SK-N-SH (cell line): Measurements from ENCODE around the gene MRGPRE. TPM values are rescaled to one million over a fixed set of nuclear protein-coding genes. Genes with fewer than 3 reads are reported as not detected.

Experiments
- CTCF ChIA-PET: fragments of 300-600, 350-600 bp; formaldehyde crosslinking; extraction: SDS; loops from one replicate; lab custom pipeline; 2021; lab: Yijun Ruan, JAX
- POLR2A ChIA-PET: fragments of 350-600 bp; sonication (Branson Sonifier 250); formaldehyde crosslinking; extraction: SDS; loops from one replicate; lab custom pipeline; 2020; ENCODE audit warnings: antibody characterized with exemption, inconsistent platforms; lab: Yijun Ruan, JAX
- DNase-seq: peaks from one replicate; pipeline ENCODE4 v3.0.0; 2012
- H2AFZ ChIP-seq: fragments of 200-600 bp; sonication (generic); 2 replicates; pipeline ENCODE4 v1.8.1; 2016; ENCODE audit warnings: antibody characterized with exemption, mild to moderate bottlenecking, low read depth
- H3F3A ChIP-seq: fragments of 200-600 bp; sonication (generic); replicated peaks from 2 replicates; pipeline ENCODE3; 2016; ENCODE audit warnings: antibody characterized with exemption, mild to moderate bottlenecking; ENCODE audit not compliant: insufficient read depth
- H3K27ac ChIP-seq, 2 experiments: fragments of 200-500 bp in 1 of 2; fragments of 200-600 bp in 1 of 2; sonication (Bioruptor generic) in 1 of 2; sonication (generic), shearing (Covaris generic) in 1 of 2; 2 replicates each; pipeline versions ENCODE4 v1.5.1 to v1.6.1; 2014 to 2016; ENCODE audit warnings: low read depth in 2 of 2, inconsistent platforms in 1 of 2, low read length in 1 of 2, mild to moderate bottlenecking in 1 of 2, mixed read lengths in 1 of 2
- H3K27me3 ChIP-seq: fragments of 200-600 bp; sonication (generic), shearing (Covaris generic); 2 replicates; pipeline ENCODE4 v1.6.1; 2016; ENCODE audit warnings: mixed run types; ENCODE audit not compliant: insufficient read depth
- H3K36me3 ChIP-seq, 2 experiments: fragments of 200-500 bp in 1 of 2; fragments of 200-600 bp in 1 of 2; sonication (Bioruptor generic) in 1 of 2; sonication (generic) in 1 of 2; replicated peaks in 1 of 2; 2 replicates each; pipeline versions ENCODE3 to v1.5.1; 2014 to 2016; ENCODE audit warnings: low read length in 1 of 2, mild to moderate bottlenecking in 1 of 2; ENCODE audit not compliant: insufficient read depth in 2 of 2, control insufficient read depth in 1 of 2
- H3K4me1 ChIP-seq, 2 experiments: fragments of 200-500 bp in 1 of 2; fragments of 200-600 bp in 1 of 2; sonication (Bioruptor generic) in 1 of 2; sonication (generic), shearing (Covaris generic) in 1 of 2; 2 replicates each; pipeline versions ENCODE4 v1.5.1 to v1.6.1; 2014 to 2016; ENCODE audit warnings: low read depth in 1 of 2, low read length in 1 of 2, mixed run types in 1 of 2; ENCODE audit not compliant: insufficient read depth in 2 of 2, control insufficient read depth in 1 of 2
- H3K4me2 ChIP-seq: fragments of 200-600 bp; sonication (generic), shearing (Covaris generic); 2 replicates; pipeline ENCODE4 v1.6.1; 2017; ENCODE audit warnings: mixed run types
- H3K4me3 ChIP-seq, 2 experiments: fragments of 200-500 bp in 1 of 2; fragments of 200-600 bp in 1 of 2; sonication (Bioruptor generic) in 1 of 2; sonication (generic), shearing (Covaris generic) in 1 of 2; 2 replicates each; pipeline versions ENCODE4 v1.5.1 to v1.8.1; 2014 to 2016; ENCODE audit warnings: low read depth in 2 of 2, inconsistent platforms in 1 of 2, low read length in 1 of 2, mild to moderate bottlenecking in 1 of 2, mixed read lengths in 1 of 2, moderate library complexity in 1 of 2
- H3K79me2 ChIP-seq: fragments of 200-600 bp; sonication (generic); 2 replicates; pipeline ENCODE4 v1.8.1; 2017; ENCODE audit warnings: mild to moderate bottlenecking; ENCODE audit not compliant: insufficient read depth
- H3K9ac ChIP-seq: fragments of 200-600 bp; sonication (generic); 2 replicates; pipeline ENCODE4 v1.6.1; 2017; ENCODE audit warnings: mixed run types
- H3K9me2 ChIP-seq: fragments of 200-600 bp; sonication (generic); 2 replicates; pipeline ENCODE4 v1.6.1; 2017; ENCODE audit warnings: mixed run types
- H3K9me3 ChIP-seq: fragments of 200-600 bp; sonication (generic); 2 replicates; pipeline ENCODE4 v1.6.1; 2017; ENCODE audit warnings: mixed run types, mild to moderate bottlenecking, moderate library complexity
- H4K20me1 ChIP-seq: fragments of 200-600 bp; sonication (generic); 2 replicates; pipeline ENCODE4 v1.6.1; 2017; ENCODE audit warnings: mild to moderate bottlenecking, mixed run types; ENCODE audit not compliant: insufficient read depth
- CHD2 ChIP-seq: fragments of 150-350 bp; IDR thresholded peaks from 2 replicates; pipeline ENCODE4 v1.6.1; 2018; ENCODE audit warnings: low read length; ENCODE audit not compliant: partially characterized antibody
- ELF1 ChIP-seq: IDR thresholded peaks from 2 replicates; pipeline ENCODE4 v1.4.0; 2012
- EP300 ChIP-seq, 2 experiments: IDR thresholded peaks; 2 replicates each; pipeline versions ENCODE4 v1.4.0 to v1.6.1; 2012; ENCODE audit warnings: borderline replicate concordance in 1 of 2, low read depth in 1 of 2, low read length in 1 of 2
- FOXM1 ChIP-seq: IDR thresholded peaks from 2 replicates; pipeline ENCODE4 v1.4.0; 2012; ENCODE audit warnings: low read depth, mild to moderate bottlenecking
- JUND ChIP-seq: IDR thresholded peaks from 2 replicates; pipeline ENCODE4 v1.4.0; 2012
- NFIC ChIP-seq: IDR thresholded peaks from 2 replicates; pipeline ENCODE4 v1.4.0; 2012; ENCODE audit warnings: borderline replicate concordance
- NRF1 ChIP-seq: IDR thresholded peaks from 2 replicates; pipeline ENCODE4 v1.6.1; 2012; ENCODE audit warnings: low read depth, mild to moderate bottlenecking, low read length
- POLR2AphosphoS5 ChIP-seq: IDR thresholded peaks from 2 replicates; pipeline ENCODE4 v1.6.1; 2012; ENCODE audit warnings: low read depth, low read length
- SIN3A ChIP-seq: IDR thresholded peaks from 2 replicates; pipeline ENCODE4 v1.6.1; 2012; ENCODE audit warnings: low read depth, mild to moderate bottlenecking, low read length, moderate library complexity, borderline replicate concordance
- TAF1 ChIP-seq: IDR thresholded peaks from 2 replicates; pipeline ENCODE4 v1.6.1; 2012; ENCODE audit warnings: low read depth, mild to moderate bottlenecking, low read length, moderate library complexity, borderline replicate concordance
- YY1 ChIP-seq: IDR thresholded peaks from 2 replicates; pipeline ENCODE4 v1.4.0; 2012; ENCODE audit warnings: low read depth, mild to moderate bottlenecking
- WGBS: methylation state at CpG from one replicate; pipeline ENCODE4 v1.1.6; 2017; ENCODE audit warnings: low lambda C conversion rate; 5-methylcytosine and 5-hydroxymethylcytosine counted together
- polyA plus RNA-seq, 3 experiments: library from polyadenylated mRNA; depleted of rRNA; stranded (reverse); fragments of >200 nt; gene quantifications; 2 replicates each; pipeline ENCODE4 v1.2.3, GENCODE V29; 2012
- TF ChIP-seq, protein P1 (sequence below): IDR thresholded peaks from 2 replicates; pipeline ENCODE4 v1.4.0; 2012; ENCODE audit warnings: low read depth
- TF ChIP-seq, protein P2 (sequence below): IDR thresholded peaks from 2 replicates; pipeline ENCODE4 v1.4.0; 2012; ENCODE audit warnings: low read depth, borderline replicate concordance
- TF ChIP-seq, protein P3 (sequence below): IDR thresholded peaks from 2 replicates; pipeline ENCODE4; 2012
- TF ChIP-seq, protein P4 (sequence below): fragments of 150-350 bp; IDR thresholded peaks from 2 replicates; pipeline ENCODE4 v1.6.1; 2016; ENCODE audit warnings: mild to moderate bottlenecking, low read depth, low read length
- TF ChIP-seq, protein P5 (sequence below): IDR thresholded peaks from 2 replicates; pipeline ENCODE4 v1.4.0; 2012; ENCODE audit warnings: low read depth, borderline replicate concordance
- TF ChIP-seq, protein P6 (sequence below): fragments of 150-350 bp; IDR thresholded peaks from 2 replicates; pipeline ENCODE4 v1.6.1; 2017; ENCODE audit warnings: antibody characterized with exemption, low read length, low read depth, borderline replicate concordance

Gene MRGPRE
- polyA plus RNA-seq, 1 of the 3 experiments (the other 2 are of a cell fraction): not detected

DNA sequence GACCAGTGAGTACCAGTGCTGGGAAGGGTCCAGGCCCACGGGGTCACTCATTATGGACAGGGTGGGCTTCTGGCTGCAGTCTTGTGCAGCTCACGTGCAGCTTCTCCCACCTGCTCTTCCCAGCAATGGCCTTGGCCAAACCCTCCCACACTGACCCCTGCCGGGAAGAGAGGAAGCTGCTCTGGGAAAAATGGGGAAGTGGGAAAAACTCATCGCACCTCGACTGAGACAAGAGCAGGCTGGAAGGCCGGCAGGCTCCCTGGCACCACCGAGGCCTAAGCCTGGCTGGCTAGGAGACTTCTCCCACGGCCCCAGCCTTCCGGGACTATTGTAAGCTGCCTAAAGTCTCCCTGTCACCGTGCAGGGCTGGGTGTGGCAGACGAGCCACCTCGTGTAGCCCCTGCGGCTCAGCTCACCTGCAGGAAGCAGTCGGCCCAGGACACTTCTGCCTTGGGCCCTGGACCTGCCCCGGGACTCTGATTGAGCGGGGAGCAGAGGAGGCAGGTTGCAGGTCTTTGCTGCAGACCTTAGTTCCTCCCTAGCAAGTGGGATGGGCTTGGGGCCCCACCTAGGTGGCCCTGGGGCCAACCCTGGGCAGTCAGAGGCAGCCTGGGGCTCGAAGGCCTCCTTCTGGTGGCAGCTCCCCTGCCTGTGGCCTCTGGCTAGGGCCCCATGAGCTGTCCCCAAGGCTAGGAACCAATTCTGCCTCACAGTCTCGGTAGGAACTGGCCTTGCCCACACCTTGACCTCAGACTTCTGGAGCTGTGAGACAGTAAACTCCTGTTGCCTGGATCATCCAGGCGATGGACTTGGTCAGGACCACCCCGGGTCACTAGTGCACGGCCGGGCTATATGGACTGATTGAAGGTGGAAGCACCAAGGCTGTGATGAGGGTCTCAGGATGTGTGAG lies 36.7 kb downstream of the MRGPRE start:
- H3F3A ChIP-seq: no peaks in the 10 kb centered on the region
- TF ChIP-seq YY1: no peak
- TF ChIP-seq SIN3A: no peak
- no peak for TF ChIP-seq TAF1
- TF ChIP-seq EP300 (IDR thresholded peaks at IDR 0.05; ENCODE audit: borderline replicate concordance in 1 of 2, low read depth in 1 of 2, low read length in 1 of 2): no peak
- TF ChIP-seq, protein P1, sequence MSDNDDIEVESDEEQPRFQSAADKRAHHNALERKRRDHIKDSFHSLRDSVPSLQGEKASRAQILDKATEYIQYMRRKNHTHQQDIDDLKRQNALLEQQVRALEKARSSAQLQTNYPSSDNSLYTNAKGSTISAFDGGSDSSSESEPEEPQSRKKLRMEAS: no peak
- TF ChIP-seq, protein P2, sequence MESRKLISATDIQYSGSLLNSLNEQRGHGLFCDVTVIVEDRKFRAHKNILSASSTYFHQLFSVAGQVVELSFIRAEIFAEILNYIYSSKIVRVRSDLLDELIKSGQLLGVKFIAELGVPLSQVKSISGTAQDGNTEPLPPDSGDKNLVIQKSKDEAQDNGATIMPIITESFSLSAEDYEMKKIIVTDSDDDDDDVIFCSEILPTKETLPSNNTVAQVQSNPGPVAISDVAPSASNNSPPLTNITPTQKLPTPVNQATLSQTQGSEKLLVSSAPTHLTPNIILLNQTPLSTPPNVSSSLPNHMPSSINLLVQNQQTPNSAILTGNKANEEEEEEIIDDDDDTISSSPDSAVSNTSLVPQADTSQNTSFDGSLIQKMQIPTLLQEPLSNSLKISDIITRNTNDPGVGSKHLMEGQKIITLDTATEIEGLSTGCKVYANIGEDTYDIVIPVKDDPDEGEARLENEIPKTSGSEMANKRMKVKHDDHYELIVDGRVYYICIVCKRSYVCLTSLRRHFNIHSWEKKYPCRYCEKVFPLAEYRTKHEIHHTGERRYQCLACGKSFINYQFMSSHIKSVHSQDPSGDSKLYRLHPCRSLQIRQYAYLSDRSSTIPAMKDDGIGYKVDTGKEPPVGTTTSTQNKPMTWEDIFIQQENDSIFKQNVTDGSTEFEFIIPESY: no peak
- TF ChIP-seq, protein P3, sequence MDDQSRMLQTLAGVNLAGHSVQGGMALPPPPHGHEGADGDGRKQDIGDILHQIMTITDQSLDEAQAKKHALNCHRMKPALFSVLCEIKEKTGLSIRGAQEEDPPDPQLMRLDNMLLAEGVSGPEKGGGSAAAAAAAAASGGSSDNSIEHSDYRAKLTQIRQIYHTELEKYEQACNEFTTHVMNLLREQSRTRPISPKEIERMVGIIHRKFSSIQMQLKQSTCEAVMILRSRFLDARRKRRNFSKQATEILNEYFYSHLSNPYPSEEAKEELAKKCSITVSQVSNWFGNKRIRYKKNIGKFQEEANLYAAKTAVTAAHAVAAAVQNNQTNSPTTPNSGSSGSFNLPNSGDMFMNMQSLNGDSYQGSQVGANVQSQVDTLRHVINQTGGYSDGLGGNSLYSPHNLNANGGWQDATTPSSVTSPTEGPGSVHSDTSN: no peak
- TF ChIP-seq, protein P4, sequence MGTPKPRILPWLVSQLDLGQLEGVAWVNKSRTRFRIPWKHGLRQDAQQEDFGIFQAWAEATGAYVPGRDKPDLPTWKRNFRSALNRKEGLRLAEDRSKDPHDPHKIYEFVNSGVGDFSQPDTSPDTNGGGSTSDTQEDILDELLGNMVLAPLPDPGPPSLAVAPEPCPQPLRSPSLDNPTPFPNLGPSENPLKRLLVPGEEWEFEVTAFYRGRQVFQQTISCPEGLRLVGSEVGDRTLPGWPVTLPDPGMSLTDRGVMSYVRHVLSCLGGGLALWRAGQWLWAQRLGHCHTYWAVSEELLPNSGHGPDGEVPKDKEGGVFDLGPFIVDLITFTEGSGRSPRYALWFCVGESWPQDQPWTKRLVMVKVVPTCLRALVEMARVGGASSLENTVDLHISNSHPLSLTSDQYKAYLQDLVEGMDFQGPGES: no peak
- no peak for TF ChIP-seq NRF1
- TF ChIP-seq, protein P5, sequence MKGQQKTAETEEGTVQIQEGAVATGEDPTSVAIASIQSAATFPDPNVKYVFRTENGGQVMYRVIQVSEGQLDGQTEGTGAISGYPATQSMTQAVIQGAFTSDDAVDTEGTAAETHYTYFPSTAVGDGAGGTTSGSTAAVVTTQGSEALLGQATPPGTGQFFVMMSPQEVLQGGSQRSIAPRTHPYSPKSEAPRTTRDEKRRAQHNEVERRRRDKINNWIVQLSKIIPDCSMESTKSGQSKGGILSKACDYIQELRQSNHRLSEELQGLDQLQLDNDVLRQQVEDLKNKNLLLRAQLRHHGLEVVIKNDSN: no peak
- TF ChIP-seq, protein P6, sequence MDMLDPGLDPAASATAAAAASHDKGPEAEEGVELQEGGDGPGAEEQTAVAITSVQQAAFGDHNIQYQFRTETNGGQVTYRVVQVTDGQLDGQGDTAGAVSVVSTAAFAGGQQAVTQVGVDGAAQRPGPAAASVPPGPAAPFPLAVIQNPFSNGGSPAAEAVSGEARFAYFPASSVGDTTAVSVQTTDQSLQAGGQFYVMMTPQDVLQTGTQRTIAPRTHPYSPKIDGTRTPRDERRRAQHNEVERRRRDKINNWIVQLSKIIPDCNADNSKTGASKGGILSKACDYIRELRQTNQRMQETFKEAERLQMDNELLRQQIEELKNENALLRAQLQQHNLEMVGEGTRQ: no peak
- TF ChIP-seq CHD2: no peak
- no peak for TF ChIP-seq POLR2AphosphoS5
- no peak for TF ChIP-seq ELF1
- no peak for TF ChIP-seq FOXM1
- TF ChIP-seq JUND: no peak
- no peak for TF ChIP-seq NFIC
- TF ChIP-seq, all 33 proteins: peak for 0
- no peaks in the 10 kb centered on the region for H3K36me3 ChIP-seq
- no peak overlapping the region; a peak in 1 of 4 replicates for H3K27ac ChIP-seq
- H3K9me2 ChIP-seq: no peaks in the 10 kb centered on the region
- no peak for DNase-seq
- no peaks in the 10 kb centered on the region for H3K27me3 ChIP-seq
- H4K20me1 ChIP-seq: no peaks in the 10 kb centered on the region
- H3K9ac ChIP-seq: no peak overlapping the region
- CTCF ChIA-PET: interaction anchor here (0.7 to 2.6 kb wide), 12 partner anchors 8 to 158 kb away, joined by 3 to 10 read pairs (median 4); no protein-coding TSS in a partner anchor
- no peaks in the 10 kb centered on the region for H3K9me3 ChIP-seq
- H2AFZ ChIP-seq: no peak overlapping the region
- POLR2A ChIA-PET: no interaction called here
- H3K79me2 ChIP-seq: no peaks in the 10 kb centered on the region
- no peak overlapping the region for H3K4me3 ChIP-seq
- 61% methylated on average over 11 of the region's 22 CpGs for whole genome bisulfite sequencing
- no peak overlapping the region for H3K4me2 ChIP-seq
- peaks cover 0 to 13% of the 10 kb centered on the region in 2 experiments; a peak in 1 of 4 replicates for H3K4me1 ChIP-seq
